NCI-H146 (cell line): Measurements from ENCODE around the gene MSGN1.
A peak's percentile ranks its signal among the peaks of the same experiment; 100 is the strongest.
"Not testable (repeated sequence)": the region's sequence is repeated elsewhere in the genome, so short reads cannot be mapped to it uniquely, and the experiment has no call there.

Experiments used
- DNase-seq: peaks from one replicate; lab custom pipeline; 2025; lab: John Stamatoyannopoulos, UW

MSGN1 gene

DNA sequence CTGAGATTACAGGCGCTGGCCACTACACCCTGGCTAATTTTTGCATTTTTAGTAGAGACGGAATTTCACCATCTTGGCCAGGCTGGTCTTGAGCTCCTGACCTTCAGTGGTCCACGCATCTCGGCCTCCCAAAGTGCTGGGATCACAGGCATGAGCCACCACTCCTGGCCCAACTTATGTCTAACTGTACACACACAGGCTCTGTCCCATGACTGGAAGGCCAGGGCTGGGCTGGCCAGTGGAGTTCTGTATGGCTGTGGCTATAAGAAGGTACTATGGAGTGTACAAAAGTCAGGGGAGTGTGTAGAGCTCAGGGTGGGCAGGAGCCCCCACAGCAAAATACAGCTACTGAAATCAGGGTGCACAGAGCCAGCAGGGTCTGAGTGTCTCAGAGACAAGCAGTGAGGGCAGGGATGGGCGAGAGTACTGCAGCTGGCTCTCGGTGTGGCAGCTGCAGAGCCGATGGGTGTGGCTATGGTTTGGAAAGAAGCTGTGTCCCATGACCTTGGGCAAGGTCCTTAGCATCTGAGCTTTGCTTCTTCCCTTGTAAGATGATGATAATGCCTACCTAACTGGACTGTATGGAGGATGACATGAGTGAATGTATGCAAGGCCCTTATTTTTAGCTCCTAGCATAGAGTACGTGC is 10.4 kb upstream of the MSGN1 start:
- no peak for DNase-seq

DNA sequence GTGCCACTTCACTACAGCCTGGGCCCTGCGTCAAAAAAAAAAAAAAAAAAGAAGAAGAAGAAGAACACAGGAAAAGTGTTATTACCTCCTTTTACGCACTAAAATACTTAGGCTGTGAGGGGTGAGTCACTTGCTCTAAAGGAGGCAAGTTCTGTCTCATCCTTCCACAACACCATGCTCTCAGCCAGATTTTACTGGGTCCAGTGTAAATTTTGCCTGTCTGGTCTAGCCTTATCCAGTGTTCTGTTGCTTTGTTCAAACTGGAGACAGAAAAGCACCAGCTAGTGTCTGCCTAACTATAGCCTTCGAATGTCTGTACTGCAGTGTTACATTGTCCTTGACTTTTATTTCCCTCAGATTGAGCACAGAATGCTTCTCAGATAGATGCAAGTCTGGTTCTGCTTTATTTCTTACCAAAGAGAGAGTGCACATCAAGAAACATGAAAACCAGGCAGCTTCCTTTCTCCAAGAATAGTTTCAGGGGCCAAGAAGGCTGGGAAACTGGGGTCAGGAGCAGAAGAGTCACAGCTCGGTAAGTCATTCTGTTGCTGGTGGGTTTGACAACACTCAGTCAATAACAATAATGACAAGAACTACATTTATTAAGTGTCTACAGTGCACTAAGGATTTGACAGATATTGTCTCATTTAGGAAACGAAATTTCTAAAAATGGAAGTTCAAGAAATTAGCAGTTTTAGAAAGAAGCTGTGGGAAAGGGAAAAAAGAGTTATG is 3.1 kb upstream of the MSGN1 start:
- DNase-seq = no peak

DNA sequence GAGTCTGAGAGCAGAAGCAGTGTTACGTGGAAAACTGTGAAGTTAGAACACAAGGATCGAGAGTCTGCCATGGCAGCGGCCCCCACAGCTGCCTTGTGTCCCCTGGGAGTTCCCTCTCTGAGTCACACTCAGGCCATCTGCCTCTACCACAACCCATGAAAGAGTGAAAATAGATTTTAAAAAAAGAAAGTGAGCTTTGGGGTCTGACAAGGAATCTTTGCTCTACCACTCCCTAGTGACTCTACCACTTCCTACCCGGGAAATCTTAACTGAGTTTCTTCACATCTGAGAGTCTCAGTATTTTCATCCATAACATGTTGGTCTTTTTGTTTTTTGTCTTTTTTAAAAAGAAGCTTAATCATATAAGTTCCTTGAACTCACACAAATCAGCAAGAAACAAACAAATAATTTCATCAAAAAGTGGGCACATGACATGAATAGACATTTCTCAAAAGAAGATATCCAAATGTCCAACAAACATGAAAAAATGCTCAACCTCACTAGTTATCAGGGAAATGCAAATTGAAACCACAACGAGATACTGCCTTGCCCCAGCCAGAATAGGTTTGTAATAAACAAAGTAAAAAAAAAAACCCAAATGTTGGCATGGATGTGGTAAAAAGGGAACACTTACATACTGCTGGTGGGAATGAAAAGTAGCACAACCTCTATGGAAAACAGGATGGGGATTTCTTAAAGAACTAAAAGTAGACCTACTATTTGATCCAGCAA is 2.4 kb upstream of the MSGN1 start:
- DNase-seq = no peak

DNA sequence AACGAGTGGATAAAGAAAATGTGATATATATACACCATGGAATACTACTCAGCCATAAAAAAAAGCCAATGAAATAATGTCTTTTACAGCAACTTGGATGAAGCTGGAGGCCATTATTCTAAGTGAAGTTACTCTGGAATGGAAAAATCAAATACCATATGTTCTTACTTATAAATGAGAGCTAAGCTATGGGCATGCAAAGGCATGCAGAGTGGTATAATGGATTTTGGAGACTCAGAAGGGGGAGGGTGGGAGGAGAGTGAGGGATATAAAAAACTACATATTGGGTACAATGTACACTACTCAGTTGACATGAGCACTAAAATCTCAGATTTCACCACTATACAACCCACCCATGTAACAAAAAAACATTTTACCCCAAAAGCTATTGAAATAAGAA is 1.7 kb upstream of the MSGN1 start:
- DNase-seq = no peak

DNA sequence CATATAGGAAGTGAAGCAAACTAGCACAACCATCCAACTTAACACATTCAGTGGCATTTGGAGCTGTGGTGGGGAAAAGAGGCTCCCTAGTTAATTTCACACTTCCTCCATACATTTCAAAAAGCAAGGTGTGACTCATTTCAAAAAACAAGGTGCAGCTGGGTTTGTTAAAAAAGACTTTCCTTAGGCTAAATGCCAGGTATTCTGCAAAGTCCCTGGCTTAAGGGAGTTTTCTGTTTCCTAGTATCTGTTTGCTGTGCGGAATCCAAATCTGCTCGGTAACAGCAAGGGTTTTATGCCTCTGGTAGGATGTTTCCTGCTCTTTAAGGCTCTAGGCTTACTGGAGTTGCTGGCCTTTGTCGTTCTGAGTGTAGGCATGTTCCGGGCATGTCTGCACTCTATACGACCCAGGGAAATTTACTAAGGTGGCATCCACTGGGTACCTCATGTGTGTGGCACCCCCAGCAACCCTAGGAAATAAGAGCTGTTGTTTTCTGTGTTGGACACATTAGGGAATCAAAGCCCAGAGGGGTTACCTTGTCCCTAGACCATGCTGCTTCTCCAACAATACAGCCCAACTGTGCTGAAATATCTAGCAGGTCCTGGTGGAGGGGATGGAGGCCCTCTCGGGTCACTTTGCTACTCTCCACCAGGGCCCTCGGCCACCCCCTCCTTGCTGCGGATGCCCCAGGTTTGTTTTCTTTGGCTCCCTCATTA is 634 bp upstream of the MSGN1 start:
- no peak for DNase-seq

DNA sequence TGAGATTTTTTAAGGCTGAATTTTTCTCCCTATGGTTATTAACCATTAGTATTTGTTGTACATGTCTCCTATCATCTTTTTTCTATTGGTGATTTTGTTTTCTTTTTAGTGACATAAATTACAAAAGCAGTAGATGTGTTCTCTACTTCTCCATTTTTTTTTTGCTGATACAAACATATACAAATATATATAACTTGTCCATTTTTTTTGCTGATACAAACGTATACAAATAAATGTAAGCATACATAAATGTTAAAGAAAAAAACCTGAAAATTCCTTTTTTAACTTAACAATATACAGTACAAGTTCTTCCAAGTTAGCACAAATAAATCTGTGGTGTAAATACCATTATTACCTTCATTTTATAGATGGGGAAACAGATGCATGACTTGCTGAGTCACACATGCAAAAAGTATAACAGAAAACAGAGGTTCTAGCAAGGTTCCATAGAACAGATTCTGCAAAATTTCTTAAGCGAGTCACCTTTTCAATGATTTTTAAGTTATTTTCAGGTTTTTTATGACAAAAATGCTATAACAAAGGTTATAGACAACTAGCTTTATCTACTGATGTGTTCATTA is 2.1 kb downstream of the MSGN1 start:
- no peak for DNase-seq

DNA sequence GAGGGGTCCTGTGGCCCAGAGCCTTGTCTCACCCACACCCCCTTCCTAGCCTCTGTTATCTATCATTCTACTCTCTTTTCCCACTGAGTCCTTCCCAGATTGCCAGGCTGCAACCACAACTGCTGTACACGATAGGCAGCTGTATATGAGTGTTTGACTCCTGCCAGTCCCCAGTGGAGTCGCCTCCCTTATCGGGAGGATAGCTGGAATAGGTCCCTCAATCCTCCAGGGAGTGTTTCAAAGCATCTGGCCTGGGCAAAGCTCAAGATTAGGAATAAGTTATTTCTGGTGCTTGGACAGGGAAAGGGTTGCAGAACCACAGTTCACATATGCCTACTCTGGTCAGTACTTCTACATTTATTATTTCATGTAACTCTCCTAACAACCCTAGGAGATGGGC is 4.8 kb downstream of the MSGN1 start:
- DNase-seq = no peak

DNA sequence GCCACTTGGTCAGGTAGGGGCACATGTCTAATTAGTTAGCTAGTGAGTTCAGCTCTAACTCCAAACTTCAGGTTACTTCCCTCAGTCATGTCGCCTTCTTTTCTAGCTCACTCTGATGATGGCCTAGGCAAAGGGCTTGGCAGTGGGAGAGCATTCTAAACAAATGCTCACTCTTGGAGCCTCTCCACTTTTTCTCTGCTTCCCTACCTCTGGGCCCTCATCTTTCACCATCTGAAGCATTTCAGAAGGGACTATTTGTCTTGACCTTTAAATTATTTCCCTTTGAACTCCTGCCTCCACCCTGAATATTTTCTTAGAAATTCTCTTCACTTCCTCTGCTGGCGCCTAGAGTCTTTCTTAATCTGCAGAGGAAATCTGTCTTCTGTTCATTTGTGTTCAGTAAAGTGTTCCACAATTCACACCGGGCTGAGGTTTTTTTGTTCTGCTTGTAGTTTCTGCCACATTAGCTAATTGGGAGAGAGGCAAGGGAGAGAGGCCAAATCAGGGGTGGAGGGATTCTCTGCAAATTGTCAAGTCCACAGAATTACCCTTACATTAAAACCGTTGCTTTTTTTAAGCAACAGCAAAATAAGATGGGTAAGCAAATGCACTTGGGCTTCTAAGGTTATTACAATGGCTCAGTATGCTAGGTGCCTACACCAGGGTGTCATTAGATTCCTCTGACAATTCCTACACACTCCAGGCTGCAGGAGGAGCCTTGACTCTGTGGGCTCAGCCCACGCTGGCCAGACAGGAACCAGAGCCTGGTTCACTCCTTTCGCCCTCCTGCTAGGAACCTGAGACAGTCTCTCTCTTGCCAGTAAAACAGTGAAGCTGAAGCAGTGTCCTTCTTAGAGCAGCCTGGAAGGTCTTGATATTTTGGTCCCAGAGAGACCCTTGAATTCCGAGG is 5.5 kb downstream of the MSGN1 start:
- no peak for DNase-seq

DNA sequence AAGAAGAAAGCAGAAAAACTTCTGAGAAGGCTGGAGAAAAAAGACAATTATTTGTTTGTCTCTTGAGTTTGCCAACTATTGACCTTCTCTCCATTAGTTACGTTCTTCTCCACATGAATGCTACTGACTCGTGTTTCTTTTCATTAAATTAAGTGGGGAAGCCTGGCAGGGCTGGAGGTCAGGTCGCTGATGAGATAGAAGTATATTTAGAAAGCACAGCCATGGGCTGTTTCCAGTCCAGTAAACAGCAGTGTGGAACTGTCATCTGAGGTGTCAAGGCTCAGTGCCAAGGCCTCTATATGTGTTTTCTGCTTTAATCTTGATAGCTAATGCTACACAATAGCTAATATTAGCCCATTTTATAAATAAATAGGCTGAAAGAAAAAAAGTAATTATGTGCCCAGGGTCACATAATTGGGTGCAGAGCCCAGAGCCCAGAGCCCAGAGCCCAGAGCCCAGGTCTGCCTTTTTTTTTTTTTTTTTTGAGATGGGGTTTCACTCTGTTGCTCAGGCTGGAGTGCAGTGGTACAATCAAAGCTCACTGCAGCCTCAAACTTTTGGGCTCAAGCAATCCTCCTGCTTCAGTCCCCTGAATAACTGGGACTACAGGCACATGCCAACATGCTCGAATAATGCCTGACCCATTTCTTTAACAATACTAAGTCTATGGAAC is 6.3 kb downstream of the MSGN1 start:
- no peak for DNase-seq

DNA sequence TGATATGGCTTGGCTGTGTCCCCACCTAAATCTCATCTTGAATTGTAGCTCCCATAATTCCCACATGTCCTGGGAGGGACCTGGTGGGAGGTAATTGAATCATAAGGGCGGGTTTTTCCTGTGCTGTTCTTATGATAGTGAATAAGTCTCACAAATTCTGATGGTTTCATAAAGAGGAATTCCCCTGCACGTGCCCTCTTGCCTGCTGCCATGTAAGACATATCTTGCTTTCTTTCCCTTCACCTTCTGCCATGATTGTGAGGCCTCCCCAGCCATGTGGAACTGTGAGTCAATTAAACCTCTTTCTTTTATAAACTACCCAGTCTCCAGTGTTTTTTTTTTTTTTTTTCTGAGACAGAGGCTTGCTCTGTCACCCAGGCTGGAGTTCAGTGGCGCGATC is 7.4 kb downstream of the MSGN1 start:
- DNase-seq = not testable (repeated sequence)

DNA sequence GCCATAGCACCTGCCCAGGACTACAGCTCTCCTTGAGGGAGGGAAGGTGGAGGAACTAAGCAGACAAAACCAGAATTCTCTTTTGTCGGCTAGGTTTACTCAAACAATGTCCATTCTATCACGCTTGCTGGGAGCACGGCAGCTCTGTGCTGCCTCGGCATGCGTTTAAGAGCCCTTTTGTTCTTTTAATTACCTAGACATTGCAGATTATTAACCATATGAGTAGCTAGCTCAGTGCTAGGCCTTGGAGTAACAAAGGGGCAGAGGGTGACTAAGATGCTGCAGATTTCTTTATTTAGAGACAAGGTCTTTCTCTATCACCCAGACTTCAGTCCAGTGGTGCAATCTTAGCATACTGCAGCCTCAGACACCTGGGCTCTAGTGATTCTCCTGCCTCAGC is 11.1 kb downstream of the MSGN1 start:
- DNase-seq = peak; percentile 26

DNA sequence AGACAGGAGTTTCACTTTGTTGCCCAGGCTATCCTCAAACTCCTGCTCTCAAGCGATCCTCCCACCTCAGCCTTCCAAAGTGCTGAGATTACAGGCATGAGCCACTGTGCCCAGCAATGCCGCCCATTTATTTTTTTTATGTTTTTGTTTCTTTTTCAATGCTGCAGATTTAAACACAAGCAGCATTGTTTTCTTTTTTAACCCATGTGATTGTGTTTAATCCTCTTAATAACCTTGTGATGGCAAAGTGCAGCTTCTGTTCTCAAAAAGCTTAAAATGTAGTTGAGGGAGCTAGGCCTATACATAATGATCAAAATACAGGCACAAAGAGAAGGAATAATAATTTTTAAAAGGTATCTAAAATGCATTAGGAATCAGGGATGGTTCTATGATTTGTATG is 11.5 kb downstream of the MSGN1 start:
- DNase-seq = no peak

DNA sequence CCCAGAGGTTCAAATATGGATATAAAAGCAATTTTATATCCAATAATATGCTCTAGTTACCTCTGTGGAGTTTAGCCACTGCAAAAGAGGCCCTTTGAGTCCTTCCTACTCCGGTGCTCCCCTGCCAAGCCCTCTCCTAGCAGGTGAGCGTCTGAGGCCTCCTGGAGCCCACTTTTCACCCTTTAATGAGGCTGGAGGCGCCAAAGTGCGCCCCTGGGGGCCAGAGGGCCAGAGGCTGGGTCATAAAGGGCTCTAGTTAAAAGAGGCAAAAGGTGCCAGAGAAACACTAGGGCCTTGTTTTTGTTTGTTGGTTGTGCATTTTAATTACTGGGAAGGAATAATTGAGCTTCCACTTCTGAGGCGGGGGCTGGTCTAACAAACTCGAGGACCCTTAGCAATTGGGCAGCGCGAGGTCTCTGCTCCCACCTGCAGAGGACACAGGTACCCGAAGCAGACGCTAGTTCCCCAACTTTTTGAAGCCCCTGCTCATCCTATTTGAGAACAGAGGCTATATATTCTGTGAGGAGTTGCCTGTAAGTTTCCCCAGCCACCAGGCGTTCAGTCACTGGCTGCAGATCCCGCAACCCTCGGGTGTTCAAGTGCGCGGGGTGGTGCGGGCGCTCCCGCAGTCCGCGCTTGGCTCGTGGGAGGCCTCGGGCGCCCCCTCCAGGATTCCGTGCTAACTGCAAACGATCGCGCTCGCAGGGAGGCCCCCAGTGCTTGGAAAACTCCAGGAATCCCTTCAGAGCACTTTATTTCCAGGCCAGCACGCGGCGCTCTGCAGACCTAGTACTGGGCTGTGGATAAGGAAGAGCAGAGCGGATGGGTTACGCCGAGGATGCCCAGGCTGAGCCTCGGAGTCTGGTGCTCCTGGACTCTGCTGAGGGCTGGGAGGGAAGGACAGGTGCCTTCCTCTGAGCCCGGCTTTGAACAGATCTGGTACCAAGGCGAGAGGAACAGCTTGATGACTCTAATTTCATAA is 14.1 kb downstream of the MSGN1 start:
- DNase-seq = no peak

DNA sequence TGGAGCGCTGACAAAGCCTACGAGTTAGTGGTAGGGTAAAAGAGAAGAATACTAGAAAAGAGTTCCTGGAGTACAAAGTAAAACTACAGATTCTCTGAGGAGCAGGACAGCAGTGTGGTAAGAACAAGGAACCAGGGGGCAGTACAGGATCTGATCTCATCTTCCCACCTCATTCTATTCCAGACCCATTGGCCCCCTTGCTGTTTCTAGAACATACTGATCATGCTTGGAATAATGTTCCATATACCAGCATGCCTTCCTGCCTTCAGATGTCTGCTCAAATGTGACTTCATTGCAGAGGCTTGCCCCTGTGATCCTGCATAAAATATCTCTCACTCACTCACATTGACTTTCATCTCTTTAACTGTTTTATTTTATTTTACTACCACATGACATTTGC is 19.3 kb downstream of the MSGN1 start:
- DNase-seq = no peak

DNA sequence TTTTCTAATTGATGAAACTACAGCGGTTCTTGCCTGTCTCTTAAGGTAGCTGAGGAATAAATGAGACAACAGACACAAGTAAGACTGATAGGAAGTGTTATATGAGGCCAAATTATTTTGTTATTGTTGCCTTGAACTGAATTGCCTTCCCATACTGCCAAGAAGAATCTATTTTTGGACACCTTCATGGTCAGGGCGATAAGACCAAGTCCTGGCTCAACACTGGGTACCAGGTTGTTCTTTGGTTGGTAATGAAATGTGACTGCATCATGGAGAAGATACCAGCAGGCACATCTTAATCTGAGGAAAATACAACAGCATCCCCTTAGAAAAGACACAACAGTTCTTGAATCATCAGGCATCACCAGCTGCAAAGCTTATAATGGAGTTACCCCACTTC is 23.7 kb downstream of the MSGN1 start:
- DNase-seq = no peak

DNA sequence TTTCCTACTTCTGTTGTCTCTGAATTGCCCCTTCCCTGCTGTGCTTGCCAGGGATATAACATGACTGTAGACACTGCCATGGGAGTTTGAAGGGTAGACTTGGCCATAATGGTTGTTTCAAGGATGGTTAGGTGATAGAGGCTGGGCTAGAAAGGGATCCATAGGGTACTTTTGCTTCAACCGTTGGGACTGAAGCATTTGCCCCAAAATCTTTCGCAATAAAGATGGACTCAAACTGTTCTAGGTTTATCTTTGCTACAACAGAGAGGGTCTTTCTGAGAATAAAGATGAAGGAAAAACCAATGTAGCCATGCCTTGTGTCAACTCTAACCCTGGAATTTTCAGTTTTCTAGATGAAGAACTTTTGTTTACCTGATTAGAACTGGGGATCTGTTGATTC is 27.2 kb downstream of the MSGN1 start:
- no peak for DNase-seq

DNA sequence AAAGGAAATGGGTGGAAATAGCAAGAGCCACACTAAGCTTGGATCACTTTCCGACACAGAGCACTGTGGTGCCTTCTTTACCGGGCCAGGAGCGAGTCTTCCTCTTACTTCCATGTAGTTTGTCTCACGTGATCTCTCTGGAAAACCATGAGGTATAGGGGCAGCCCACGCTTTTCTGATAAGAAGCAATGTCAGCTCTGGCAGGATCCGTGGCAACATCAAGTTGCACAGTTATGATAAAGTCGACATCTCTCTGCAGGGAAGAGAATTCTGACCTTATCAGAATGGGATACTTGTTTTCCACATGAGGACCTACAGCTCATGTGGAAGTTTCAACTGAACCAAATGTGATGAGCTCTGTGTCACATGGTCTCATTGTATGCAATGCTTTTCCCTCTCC is 29.5 kb downstream of the MSGN1 start:
- DNase-seq = no peak

DNA sequence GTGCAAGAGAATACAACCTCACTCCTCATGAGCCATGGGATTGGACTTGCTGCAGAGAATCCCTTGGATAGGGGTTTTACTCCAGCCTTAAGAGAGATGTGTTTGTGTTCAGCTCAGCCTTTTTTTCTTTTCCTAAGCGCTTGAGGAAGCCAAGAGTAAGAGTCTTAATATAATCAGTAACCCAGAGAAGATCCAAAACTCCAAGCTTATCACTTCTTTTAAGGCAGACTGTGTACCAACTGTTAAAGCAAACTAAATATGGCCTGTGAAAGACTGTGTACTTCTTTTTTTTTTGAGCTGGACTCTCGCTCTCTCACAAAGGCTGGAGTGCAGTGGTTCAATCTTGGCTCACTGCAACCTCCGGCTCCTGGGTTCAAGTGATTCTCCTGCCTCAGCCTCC is 30.4 kb downstream of the MSGN1 start:
- DNase-seq = no peak

DNA sequence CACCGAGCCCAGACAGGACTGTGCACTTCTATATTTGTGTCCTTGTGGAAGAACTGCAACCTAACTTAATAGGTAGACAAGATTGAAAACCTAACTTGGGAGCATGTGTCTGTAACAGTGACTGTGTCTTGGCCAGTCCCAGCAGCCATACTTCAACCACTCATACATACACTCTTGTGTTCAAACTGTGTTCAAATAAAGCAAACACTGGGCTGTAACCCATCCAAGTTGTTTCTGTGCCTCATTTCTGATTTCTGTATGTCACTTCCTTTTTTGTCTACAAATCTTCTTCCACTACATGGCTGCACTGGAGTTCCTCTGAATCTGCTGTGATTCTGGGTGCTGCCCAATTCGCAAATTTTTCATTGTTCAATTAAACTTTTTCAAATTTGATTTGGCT is 31.0 kb downstream of the MSGN1 start:
- DNase-seq = no peak
